GM18517 (cell line): ENCODE measurements around the gene COX4I2.
A peak's percentile ranks its signal among the peaks of the same experiment; 100 is the strongest.
"Not testable (repeated sequence)": the region's sequence is repeated elsewhere in the genome, so short reads cannot be mapped to it uniquely, and the experiment has no call there.

ENCODE experiments used
- ATAC-seq: cut with Tn5 transposase; IDR thresholded peaks from one replicate; pipeline ENCODE4 v1.9.1; 2021; ENCODE audit warnings: mild to moderate bottlenecking, moderate library complexity; ENCODE audit not compliant: unreplicated experiment

The COX4I2 gene

DNA sequence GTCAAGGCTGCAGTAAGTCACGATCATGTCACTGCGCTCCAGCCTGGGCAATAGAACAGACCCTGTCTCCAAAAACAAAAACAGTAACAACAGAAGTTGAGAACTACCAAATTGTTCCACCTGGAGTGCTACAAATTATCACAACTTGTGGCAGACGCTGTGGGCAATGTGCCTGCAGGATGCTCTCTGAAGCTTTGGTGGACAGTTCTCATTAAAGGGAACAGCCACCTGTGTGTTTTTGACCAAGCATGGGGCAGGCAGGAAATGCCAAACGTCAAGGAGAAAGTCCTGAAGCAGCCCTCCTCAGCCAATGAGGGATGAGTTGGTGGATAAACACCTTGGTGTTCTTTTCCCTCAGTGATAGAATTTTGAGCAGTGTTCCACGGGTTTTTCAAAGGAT lies 15.8 kb downstream of the COX4I2 start:
- ATAC-seq, result no peak

GRCh38 chr20:31654534-31654933 lies 16.8 kb downstream of the COX4I2 start:
- ATAC-seq, result no peak

DNA sequence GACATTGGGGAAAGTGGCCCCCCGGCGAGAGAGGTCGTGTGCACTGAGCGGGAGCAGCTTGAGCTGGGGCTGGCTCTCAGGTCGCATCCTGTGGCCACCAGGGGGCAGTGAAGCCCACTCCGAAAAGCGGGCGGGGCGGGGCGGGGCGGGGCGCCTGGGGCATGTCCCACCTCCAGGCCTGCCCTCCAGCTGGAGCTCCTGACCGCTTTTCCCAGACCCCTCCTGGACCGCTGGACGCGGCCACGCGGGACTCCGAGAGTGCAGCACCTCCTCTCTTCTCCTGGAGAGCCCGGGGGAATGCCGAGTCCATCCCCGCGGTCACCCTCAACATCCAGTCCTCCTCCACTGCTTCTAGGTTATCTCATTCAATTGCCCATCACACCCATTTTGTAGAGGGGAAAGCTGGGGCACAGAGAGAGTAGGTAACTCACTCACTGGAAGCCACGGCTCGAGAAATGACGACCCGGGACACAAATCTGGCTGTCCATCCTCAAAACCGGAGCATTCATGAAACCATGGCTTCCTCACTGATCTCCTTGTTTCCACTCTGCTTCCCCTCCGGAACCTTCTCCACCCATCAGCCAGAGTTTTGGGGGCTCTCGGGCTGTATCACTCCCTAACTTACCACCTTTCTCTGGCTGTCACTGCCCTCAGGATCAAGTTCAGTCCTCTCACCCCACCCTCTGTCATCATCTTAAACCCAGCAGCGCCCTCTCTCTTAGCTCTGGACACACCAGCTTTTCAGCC lies 24.1 kb downstream of the COX4I2 start:
- ATAC-seq, result no peak

DNA sequence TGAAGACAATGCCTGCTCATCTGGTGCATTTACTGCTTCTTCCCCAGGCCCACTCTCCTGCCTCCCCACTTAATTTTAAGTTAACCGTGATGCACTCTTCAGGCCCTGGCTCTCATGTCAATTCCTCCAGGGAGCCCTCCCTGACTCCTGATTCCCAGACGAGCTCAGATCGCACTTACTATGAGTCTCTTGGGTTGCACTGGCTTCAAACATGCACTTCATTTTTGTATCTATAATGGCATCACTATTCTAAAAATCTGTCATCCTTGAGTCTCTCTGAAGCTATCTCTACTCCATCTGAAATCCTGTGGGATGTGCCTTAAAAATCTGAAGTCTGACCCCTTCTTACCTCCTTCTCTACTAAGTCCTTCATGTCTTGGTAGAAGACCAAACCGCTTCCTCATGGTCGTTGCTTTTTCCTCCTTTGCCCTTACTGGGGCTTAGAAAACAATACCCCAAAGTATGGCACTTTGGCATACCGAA lies 24.7 kb downstream of the COX4I2 start:
- no peak for ATAC-seq

GRCh38 chr20:31663524-31663837 lies 25.8 kb downstream of the COX4I2 start:
- ATAC-seq, result no peak

DNA sequence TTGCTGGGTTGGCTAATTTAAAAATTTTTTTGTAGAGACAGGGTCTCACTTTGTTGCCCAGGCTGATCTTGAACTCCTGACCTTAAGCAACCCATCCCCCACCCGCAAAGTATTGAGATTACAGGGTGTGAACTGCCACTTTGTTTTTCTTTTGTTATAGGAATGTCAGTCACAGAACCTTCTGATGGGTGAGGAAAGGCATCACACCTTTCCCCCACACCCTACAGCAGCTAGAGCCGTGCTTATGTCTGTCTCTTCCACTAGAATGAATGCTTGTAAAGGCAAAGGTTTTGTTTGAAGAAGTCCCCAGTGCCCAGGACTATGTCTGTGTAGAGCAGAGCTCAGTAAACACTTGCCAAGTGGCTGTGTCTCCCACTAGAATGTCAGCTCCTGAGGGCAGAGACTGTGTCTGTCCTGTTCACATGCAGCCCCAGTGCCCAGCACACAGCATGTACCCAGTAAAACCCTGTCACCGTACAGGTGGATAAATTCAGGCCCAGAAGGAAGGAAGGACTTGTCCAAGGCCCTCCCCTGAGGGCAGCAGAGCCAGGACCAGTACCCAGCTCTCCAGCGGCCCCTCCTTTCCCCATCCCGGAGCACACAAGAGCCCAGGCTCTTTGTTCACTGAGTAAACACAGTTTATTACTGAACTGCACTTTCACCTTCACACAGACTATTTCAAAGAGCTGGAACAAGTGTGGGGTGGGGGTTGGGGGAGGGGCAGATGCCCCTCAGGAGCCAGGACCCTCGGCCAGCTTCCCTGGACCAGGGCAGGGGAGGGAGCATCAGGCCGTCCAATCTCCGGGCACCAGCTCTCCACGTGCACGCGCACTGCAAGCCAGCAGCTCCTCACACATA lies 26.4 kb downstream of the COX4I2 start:
- no peak for ATAC-seq

DNA sequence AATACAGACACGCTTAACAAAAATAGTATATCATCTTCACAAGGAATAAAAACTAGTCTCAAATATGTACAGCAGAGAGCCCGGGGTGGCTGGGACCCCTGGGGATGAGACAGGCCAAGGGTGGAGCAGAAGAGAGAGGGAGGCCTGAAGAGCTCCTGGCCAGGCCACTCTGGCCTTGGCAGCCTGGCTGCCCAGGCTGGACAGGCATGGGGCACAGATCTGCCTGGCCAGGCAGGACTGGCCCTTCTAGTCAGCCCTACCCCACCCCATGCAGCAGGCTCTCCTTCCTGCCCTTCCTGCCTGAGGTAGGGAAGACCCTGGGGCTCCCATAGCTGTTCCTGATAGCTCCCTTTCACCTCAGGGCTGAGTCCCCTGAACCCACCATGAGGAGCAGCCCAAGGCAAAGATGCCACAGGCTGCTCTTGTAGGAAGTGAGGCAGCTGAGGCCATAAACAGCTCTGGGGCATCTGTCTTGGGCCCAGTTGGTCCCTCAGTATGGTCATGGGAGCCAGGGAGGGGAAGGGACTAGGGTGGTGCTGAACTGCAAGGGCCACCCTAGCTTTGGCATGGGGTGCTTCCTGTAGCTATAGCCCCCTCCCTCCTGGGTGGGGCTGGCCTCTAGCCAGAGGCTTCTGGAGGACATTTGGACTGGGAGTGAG lies 27.1 kb downstream of the COX4I2 start:
- no peak for ATAC-seq

DNA sequence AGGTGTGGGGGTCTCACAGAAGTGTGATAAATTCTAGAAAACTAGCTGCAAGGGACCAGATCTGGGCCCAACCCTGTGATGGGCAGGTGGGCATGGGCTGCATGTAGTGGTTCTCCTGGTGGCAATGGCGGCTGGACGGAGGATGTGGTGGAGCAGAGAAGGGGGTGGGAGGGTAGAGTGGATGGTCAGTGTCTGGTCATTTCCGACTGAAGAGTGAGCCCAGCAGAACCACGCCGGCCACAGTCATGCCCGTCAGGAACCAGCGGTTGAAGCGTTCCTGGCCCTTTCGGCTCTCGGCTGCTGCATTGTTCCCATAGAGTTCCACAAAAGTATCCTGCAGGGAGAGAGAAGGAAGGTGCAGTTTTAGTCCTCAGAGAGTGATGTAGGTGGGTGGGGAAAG lies 28.0 kb downstream of the COX4I2 start:
- no peak for ATAC-seq

DNA sequence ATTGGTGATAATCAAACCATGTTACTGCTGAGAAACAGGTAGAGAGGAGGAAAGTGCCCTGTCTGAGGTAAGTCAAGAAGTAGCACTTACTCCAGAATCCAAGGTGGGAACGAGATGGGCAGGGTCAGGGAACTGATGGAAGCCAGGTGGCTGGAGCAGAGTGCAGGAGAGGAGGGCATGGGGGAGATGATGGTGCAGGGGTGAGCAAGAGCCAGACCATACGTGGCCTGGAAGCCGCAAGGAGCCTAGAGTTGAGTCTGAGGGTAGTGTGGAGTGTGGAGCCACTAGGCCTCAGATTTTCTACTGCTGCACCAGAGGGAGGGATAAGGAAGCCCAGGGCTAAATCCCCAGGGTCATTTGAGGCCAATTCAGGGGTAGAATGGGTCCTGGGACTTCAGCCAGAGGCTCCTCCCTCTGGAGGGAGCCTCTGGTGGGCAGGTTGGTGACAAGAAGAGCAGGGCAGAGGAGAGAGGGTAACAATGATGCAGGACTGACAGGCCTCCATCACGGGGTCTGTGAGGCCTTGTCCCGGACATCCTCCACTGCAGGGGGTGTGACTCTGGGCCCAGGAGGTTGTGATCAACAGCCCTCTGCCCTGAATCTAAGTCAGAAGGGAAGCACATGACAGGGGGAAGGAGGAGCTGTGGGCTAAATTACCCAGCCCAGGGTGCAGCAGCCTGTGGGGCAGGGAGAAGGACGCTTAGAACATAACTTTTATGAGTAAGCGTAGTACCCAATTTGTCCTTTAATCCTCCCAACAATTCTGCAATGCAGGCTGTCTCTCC lies 28.7 kb downstream of the COX4I2 start:
- ATAC-seq, result no peak

DNA sequence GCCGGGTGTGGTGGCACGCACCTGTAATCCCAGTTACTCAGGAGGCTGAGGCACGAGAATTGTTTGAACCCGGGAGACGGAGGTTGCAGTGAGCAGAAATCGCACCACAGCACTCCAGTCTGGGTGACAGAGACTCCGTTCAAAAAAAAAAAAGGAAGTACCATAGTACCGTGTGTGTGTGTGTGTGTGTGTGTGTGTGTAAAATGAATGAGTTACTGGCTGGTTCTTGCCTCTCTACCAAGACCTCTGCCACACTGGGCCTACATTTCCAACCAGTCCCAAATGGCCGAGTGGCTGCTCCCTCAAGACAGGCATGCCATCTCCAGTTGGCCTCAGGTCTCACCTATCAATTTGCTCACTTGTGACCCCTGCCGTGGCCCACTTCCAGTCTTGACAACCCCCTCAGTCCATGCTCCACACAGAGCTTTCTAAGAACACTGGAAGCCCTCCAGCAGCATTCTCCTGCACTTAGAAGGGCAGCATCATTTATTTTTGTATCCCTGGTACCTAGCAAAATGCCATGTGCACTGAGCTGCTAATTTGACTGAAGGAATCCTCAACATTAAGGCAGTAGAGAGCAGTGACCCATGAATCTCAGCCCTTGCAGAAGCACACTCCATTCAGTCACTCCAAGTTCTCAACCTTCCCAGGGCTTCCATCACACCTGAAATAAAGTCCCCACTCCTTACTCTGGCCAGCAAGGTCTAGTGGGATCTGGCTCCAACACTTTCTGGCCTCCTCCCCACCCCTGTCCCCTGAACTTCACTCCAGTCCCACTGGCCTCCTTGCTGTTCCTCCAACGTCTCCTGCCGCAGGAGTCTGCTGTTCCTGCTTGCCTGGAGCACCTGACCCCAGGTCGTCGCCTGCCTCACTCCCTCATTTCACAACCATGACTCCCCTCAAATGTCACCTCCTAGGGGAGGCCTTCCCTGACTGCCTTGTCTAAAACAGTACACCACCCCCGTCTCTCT lies 29.9 kb downstream of the COX4I2 start:
- no peak for ATAC-seq

GRCh38 chr20:31668944-31669343 lies 31.2 kb downstream of the COX4I2 start:
- ATAC-seq, result not testable (repeated sequence)

DNA sequence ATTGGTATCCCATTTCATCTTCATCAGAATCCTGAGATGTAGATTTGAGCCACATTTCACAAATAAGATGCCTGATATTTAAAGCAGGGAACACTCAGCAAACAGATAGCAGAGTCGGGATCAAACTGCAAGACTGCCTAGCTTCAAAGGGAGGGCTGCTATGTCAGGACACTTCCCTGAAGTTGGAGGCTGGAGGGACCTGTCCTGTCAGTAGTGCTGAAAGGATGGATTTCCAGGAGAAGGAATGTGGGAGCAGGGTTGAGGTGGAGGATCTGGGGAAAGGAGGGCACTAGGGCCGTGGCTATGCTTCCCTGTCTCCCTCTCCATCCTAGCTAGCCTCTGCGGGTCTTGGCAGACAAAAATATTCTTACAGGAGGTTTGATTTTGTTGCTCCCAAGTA lies 32.2 kb downstream of the COX4I2 start:
- no peak for ATAC-seq

- ATAC-seq, result no peak
Measured at GRCh38 chr20:31670371-31671228, 32.9 kb downstream of the COX4I2 start.

DNA sequence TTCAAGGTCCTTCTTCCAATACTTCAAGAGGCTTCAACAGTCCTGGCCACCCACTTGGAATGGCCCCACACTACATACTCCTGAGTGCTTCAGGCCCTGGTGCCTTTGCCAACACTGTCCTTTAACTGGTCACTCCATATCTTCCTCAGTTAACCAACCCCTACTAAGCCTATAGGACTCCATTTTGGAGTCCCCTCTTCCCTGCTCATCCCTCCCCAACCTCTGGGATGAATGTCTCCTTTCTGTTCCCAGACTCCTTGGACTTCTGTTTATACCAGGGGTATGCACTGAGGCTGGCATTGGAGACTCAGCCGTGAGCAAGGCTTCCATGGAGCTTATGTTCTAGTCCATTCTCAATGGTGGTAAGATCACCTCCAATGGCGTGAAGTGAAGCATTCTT lies 33.6 kb downstream of the COX4I2 start:
- no peak for ATAC-seq

- no peak for ATAC-seq
Measured at GRCh38 chr20:31673435-31673834, 35.7 kb downstream of the COX4I2 start.

GRCh38 chr20:31673943-31674463 lies 36.3 kb downstream of the COX4I2 start:
- ATAC-seq, result no peak

GRCh38 chr20:31674895-31675827 lies 37.4 kb downstream of the COX4I2 start:
- ATAC-seq, result peak; percentile 65
